Measurements from ENCODE around the gene SLC38A10.

Gene SLC38A10

GRCh38 chr17:81273698-81274470 lies 21.2 kb downstream of the SLC38A10 start:
- DNase-seq: no peak

DNA sequence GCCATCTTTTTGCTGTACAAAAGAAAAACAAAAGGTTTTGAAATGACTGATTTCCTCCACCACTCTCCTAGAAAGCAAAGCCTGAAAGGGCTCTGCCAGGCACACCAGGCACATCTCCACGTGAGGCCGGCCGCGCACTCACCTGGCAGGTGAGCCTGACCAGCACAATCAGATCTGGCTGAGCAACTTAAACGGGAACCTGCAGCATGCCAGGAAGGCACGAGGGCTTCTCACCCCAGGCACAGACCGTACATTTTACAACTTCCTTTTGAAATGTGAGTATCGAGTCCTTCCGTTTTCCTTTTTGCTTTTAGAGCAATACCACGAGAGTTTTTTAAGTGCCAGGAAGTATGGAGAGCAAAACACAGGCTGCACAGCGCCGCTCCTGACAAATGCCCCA lies 22.5 kb downstream of the SLC38A10 start:
- no peak for DNase-seq

GRCh38 chr17:81271226-81271625 lies 23.9 kb downstream of the SLC38A10 start:
- DNase-seq: no peak

DNA sequence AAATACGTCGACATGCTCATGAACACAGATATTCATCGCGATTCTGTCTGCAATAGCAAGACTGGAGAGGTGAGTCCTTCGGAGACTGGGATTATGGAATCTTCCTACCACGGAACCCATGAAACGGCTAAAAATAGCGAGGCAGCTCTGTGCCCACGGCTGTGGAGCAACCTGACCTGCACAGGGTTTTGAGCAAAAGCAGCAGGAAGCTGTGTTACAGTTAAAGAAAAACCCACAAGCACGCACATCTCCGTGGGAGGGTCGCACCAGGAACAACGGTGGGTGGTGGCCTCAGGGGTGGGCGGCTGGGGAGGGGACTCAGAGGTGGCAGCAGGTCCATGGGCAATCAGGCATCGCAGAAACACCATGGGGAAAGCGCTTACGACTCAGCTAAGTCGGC lies 24.8 kb downstream of the SLC38A10 start:
- DNase-seq: no peak

DNA sequence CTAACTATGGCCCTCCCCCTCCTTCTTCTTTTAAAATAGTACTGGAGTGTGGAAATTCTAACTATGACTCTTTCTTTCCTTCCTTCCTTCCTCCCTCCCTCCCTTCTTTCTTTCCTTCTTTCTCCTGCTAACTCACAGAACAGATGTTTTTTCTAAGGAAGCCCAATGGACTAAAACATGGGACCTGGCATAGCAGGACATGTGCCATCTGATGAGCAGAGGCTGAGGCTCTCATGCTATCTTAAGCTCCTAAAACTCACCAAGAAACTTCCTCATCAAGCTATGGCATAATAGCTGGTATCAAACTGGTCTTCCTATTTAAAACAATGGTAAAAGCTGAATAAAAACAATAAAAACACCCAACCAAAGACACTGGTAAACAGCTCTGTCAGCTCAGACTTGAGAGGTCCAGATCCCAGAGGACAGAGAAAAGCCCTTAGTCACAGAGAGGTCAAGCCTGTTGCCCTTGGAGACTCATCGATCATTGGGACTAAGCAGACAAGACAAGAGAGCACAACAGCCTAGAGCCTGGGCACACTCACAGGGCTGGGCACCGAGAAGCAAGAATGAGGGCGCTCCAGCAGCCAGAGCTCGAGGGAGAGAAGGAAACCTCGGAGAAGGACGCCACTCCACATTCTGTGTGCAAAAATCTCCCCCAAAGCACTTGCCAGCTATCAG lies 27.6 kb downstream of the SLC38A10 start:
- DNase-seq: no peak

- DNase-seq: no peak
These were observed 29.5 kb downstream of the SLC38A10 start for GRCh38 chr17:81265576-81265975.

DNA sequence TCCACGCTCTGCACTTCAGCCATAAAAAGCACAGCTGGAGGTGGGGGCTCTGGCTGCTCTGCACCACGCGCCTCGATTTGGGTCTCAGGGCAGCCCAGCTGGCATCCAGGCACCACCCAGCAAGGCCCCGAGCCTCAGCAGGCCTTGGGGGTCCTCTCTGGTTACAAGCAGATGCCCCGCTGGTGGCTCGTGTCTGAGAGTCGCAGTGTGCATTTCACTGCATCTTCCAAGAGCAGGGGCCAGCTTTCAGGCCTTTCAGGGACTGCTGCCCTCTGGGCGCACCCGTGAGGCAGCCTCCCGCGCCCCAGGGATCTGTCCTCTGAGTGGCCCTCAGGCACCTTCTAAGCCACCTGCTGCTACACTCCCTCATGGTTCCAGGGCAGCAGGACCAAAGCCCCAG lies 30.5 kb downstream of the SLC38A10 start:
- DNase-seq: no peak

- no peak for DNase-seq
These were observed 31.5 kb downstream of the SLC38A10 start for GRCh38 chr17:81263371-81264181.

- no peak for DNase-seq
These were observed 33.3 kb downstream of the SLC38A10 start for GRCh38 chr17:81261582-81262336.

DNA sequence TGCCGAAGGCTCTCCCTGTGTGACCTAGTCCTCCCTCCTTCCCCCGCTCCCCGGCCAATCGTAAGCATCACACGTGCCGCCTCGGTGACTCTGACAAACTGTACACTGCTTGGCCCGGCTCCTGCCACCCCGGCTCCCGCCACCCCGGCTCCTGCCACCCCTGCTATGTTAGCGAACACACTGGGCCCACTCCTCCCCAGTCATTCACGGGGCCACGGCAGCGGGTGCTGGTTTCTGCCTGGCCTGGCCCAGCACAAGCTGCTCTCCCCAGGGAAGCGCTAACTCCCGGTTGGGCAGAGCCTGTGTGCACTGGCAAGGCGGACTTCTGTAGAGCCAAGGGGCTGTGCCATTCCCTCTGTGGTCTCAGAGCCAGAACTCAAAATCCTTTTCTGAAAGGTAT lies 34.0 kb downstream of the SLC38A10 start:
- no peak for DNase-seq

DNA sequence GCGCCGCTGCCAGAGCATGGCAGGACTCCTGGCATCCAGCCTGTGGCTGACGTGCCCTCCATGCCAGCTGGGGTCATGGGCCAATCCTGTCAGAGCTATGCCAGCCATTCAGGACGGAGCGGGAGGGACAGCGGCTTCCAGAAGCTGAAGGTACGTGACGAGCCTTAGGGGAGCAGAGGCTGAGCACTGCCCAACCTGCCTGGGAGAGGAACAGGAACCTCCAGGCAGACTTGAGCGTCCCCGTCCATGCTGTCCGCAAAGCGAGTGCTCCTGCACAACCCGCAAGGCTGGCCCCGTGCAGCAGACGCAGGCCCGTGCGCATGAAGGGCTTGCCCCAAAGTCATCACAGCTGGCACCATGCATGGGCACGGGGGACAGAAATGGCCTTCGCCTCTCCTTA lies 34.5 kb downstream of the SLC38A10 start:
- no peak for DNase-seq

- DNase-seq: no peak
These were observed 34.9 kb downstream of the SLC38A10 start for GRCh38 chr17:81260171-81260570.

- no peak for DNase-seq
These were observed 36.0 kb downstream of the SLC38A10 start for GRCh38 chr17:81259058-81259605.

DNA sequence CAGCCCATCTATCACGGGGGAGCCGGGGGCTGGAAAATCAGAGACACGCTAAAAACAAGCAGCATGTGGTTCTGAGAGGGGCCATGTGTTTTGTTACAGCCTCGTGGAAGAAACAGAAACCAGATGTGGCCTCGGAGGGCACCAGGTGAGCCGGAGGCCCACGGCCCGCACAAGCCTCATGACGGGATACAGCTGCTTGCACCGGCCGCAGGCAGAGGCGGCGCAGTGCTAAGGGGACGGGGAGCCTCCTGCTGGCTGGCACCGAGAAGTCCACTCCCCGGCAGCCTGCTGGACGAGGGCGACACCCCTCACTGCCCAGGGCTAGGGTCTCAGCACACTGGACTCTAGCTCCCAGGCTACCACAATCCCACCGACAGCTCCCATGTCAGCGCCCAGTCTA lies 36.8 kb downstream of the SLC38A10 start:
- no peak for DNase-seq

- no peak for DNase-seq
These were observed 37.6 kb downstream of the SLC38A10 start for GRCh38 chr17:81257533-81257932.

- no peak for DNase-seq
These were observed 38.5 kb downstream of the SLC38A10 start for GRCh38 chr17:81256616-81257015.

GRCh38 chr17:81254955-81255717 lies 40.0 kb downstream of the SLC38A10 start:
- DNase-seq: no peak

- DNase-seq: peak; percentile 65
These were observed 41.6 kb downstream of the SLC38A10 start for GRCh38 chr17:81253358-81254131.

- no peak for DNase-seq
These were observed 42.1 kb downstream of the SLC38A10 start for GRCh38 chr17:81252987-81253329.

DNA sequence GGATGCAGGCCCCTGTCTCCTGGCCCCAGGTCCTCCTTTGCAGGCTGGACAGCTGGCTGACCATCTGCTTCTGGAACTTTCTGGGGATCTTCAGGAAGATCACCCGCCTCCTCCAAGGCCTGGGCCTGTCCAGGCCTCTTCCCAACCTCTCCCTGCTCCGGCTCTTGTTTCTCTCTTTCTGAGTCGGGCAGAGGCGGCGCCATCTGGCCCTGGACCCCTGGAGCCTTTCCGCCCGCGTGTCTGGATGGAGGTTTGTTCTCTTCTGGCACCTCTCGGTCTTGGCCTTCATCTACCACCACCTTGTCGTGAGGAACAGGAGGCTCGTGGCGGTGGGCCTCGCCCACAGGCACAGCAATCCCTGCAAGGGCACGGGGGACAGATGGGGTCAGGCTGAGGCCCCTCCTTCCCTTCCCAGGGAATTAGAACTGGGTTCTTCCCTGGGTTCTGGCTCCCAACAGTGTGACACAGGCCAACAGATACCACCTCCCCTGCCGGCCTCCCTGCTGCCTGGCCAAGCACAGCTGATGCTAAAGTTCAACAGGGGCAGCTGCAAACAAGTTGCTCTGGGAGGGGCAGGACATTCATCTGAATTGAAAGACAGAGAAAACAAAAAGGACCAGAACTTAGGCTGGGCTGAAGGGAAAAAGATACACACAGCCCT lies 42.7 kb downstream of the SLC38A10 start:
- DNase-seq: no peak

Data from stimulated activated CD4-positive, alpha-beta T cell treated with anti-CD3 and anti-CD28 coated beads, Interleukin-15, amount 100 ng/mL, for 24 hours (primary cell).